WTC11 (cell line): Measurements from ENCODE around the gene FREM1.

Source experiments
- ATF2 ChIP-seq: sonication (generic); formaldehyde crosslinking; IDR thresholded peaks from 2 replicates; pipeline ENCODE4 v1.8.1; 2022; ENCODE audit warnings: low read depth, missing genetic modification reagents, borderline replicate concordance
- ATF3 ChIP-seq: sonication (generic); formaldehyde crosslinking; conservative IDR thresholded peaks from 2 replicates; pipeline ENCODE4 v1.8.1; 2022; ENCODE audit warnings: mild to moderate bottlenecking, missing genetic modification reagents
- CREB1 ChIP-seq: sonication (generic); formaldehyde crosslinking; IDR thresholded peaks from 2 replicates; pipeline ENCODE4 v1.8.0; 2023; ENCODE audit warnings: mild to moderate bottlenecking, missing genetic modification reagents
- CTCF ChIP-seq: fragments of 200-600 bp; IDR thresholded peaks from 2 replicates; pipeline ENCODE4 v1.8.0; 2022; ENCODE audit warnings: antibody characterized with exemption
- FOXK1 ChIP-seq: sonication (generic); formaldehyde crosslinking; IDR thresholded peaks from 2 replicates; pipeline ENCODE4 v1.8.0; 2022; ENCODE audit warnings: mild to moderate bottlenecking, moderate library complexity, missing genetic modification reagents
- IRF2 ChIP-seq: sonication (generic); formaldehyde crosslinking; IDR thresholded peaks from 2 replicates; pipeline ENCODE4 v1.8.0; 2022; ENCODE audit warnings: low read depth, missing genetic modification reagents, borderline replicate concordance
- JUN ChIP-seq: sonication (generic); formaldehyde crosslinking; IDR thresholded peaks from 2 replicates; pipeline ENCODE4 v1.8.0; 2023; ENCODE audit warnings: mild to moderate bottlenecking, missing genetic modification reagents
- MYBL2 ChIP-seq: sonication (generic); formaldehyde crosslinking; IDR thresholded peaks from 2 replicates; pipeline ENCODE4 v1.8.1; 2023; ENCODE audit warnings: mild to moderate bottlenecking, moderate library complexity, missing genetic modification reagents
- TEAD4 ChIP-seq: sonication (generic); formaldehyde crosslinking; IDR thresholded peaks from 2 replicates; pipeline ENCODE4 v1.8.0; 2022; ENCODE audit warnings: mild to moderate bottlenecking, missing genetic modification reagents
- USF2 ChIP-seq: sonication (generic); formaldehyde crosslinking; IDR thresholded peaks from 2 replicates; pipeline ENCODE4 v1.8.1; 2023; ENCODE audit warnings: mild to moderate bottlenecking, missing genetic modification reagents, moderate library complexity
- ZNF416 ChIP-seq: fragments of 250-450 bp; sonication (Bioruptor Pico); IDR thresholded peaks from 2 replicates; pipeline ENCODE4 v1.9.0; 2021; ENCODE audit warnings: mild to moderate bottlenecking, inconsistent platforms
- ZNF512 ChIP-seq: sonication (generic); formaldehyde crosslinking; IDR thresholded peaks from 2 replicates; pipeline ENCODE4 v1.8.1; 2022; ENCODE audit warnings: missing genetic modification reagents, borderline replicate concordance

- TF ChIP-seq CTCF: no peak
- TF ChIP-seq IRF2 (CRISPR knock-in tag): no peak
- no peak for TF ChIP-seq TEAD4 (CRISPR knock-in tag)
- TF ChIP-seq ATF2 (CRISPR knock-in tag): no peak
- no peak for TF ChIP-seq JUN (CRISPR knock-in tag)
- TF ChIP-seq FOXK1 (CRISPR knock-in tag): no peak
- no peak for TF ChIP-seq CREB1 (CRISPR knock-in tag)
- no peak for TF ChIP-seq ZNF512 (CRISPR knock-in tag)
- TF ChIP-seq ATF3 (CRISPR knock-in tag): no peak
- no peak for TF ChIP-seq MYBL2 (CRISPR knock-in tag)
- no peak for TF ChIP-seq ZNF416 (CRISPR knock-in tag)
- no peak for TF ChIP-seq USF2
Measured at GRCh38 chr9:14843163-14843562, 67.1 kb downstream of the FREM1 start.
